ENCODE measurements around the gene VAMP5.

Gene VAMP5

DNA sequence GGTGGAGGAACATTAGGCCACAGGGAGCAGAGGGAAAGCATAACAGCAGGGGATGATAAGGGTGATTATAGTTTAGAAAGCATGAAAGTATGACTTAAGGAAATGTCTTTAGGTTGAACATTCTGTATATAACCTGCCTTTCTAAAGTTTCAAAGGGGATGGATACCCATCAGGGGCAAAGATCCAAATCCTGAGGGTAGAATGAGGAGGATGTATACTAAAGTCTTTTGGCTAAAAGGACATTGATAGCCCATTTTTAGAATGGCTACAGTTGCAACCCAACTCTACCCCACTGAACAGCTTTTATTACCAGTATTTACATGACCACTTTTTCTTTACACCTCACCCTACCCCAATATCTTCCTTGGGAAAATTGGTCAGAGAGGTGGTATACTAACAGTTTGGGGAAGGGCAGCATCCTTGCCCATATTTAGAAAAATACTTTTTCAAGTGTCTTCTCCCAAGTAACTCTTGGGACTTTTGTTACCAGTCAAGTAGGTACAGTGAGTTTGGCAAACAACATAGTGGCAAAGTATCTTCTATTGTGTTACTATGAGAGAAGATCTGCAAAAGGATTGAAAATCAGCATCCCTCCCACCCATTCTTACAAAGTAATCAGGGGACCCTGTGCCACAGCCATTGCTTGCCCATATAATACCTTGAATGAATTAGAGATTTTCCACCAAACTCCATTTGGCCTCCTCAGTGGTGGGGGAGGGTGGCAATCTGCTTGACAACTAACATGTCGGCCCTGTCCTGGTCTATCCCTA lies 37.0 kb upstream of the VAMP5 start:
- no peak for TF ChIP-seq CTCF (IDR thresholded peaks at IDR 0.05; ENCODE audit: control insufficient read depth, extremely low read depth, insufficient read depth)
- H3K4me3 ChIP-seq (ENCODE audit: low read depth, low read length): no peak overlapping the region
- no peak for DNase-seq (ENCODE audit: low read depth)

DNA sequence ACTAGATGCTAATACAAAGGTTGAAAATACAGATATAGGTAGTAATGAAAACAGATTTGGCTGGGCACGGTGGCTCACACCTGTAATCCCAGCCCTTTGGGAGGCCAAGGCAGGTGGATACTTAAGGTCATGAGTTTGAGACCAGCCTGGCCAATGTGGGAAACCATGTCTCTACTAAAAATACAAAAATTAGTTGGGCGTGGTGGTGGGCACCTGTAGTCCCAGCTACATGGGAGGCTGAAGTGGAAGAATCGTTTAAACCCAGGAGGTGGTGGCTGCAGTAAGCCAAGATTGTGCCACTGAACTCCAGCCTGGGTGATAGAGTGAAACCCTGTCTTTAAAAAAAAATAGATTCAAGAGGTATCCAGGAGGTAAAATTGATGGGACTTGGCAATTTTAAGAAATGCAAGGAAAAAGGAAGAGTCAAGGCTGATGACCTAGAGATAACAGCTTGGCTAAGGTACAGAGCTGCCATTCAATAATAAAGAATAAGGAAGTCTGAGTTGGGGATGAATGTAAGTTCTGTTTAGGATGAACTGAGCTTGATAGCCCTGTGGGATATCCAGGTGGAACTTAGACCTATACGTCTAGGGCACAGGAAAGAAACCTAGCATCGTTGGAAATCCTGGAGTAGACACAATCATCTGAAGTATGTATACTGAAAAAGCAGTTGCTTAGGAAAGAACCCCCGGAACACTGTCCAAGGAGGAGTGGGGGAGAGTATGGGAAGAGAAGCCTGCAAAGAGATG lies 36.2 kb upstream of the VAMP5 start:
- TF ChIP-seq CTCF (IDR thresholded peaks at IDR 0.05; ENCODE audit: control insufficient read depth, extremely low read depth, insufficient read depth): no peak
- DNase-seq (ENCODE audit: low read depth): no peak
- no peak overlapping the region for H3K4me3 ChIP-seq (ENCODE audit: low read depth, low read length)

GRCh38 chr2:85548608-85548900 lies 35.7 kb upstream of the VAMP5 start:
- no peak for DNase-seq (ENCODE audit: low read depth)
- H3K4me3 ChIP-seq (ENCODE audit: low read depth, low read length): no peak overlapping the region
- TF ChIP-seq CTCF (IDR thresholded peaks at IDR 0.05; ENCODE audit: control insufficient read depth, extremely low read depth, insufficient read depth): no peak

GRCh38 chr2:85549095-85549494 lies 35.1 kb upstream of the VAMP5 start:
- no peak overlapping the region for H3K4me3 ChIP-seq (ENCODE audit: low read depth, low read length)
- DNase-seq (ENCODE audit: low read depth): no peak
- TF ChIP-seq CTCF (IDR thresholded peaks at IDR 0.05; ENCODE audit: control insufficient read depth, extremely low read depth, insufficient read depth): no peak

GRCh38 chr2:85549826-85550225 lies 34.4 kb upstream of the VAMP5 start:
- no peak for TF ChIP-seq CTCF (IDR thresholded peaks at IDR 0.05; ENCODE audit: control insufficient read depth, extremely low read depth, insufficient read depth)
- DNase-seq (ENCODE audit: low read depth): no peak

DNA sequence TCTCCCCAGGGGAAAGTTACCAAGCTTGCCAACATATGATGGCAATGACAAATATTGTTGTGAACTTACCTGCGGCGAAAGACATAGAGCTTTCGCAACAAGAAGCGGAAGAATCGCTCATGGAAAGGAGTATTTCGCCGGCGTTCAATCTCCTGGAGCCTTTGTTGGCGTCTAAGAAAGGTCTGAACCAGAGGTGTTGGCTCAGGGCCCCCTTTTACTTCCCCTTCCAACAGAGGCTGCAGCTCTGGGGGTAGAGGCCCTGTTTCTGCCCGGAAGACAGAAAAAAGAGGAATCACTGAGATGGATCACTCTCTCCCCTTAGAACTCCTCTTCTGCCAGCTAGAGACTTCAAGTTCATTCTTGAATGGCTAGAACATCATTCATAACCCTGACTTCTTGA lies 33.7 kb upstream of the VAMP5 start:
- no peak for TF ChIP-seq CTCF (IDR thresholded peaks at IDR 0.05; ENCODE audit: control insufficient read depth, extremely low read depth, insufficient read depth)
- no peak for DNase-seq (ENCODE audit: low read depth)
- H3K4me3 ChIP-seq (ENCODE audit: low read depth, low read length): no peak overlapping the region

More at GRCh38 chr2:85549826-85550225, 34.4 kb upstream of the VAMP5 start:
- no peak overlapping the region for H3K4me3 ChIP-seq (ENCODE audit: low read depth, low read length)
